ENCODE results near the gene TRAPPC14. TPM values are rescaled to one million over a fixed set of nuclear protein-coding genes. Genes with fewer than 3 reads are reported as not detected.

The TRAPPC14 gene
- total and polyA plus RNA-seq, 9 of the 15 experiments (the other 6 are each of a cell fraction or from before 2014, with no cell fraction given): 0.42 to 45.9 (median 18.2) TPM

GRCh38 chr7:100119072-100119969 lies 39.2 kb downstream of the TRAPPC14 start, which contains the start of the genes CNPY4 and TAF6 (continued):
- peak; percentile 46; the same call in 1 of the 2 replicates for TF ChIP-seq MGA (IDR thresholded peaks at IDR 0.05)
- peak; percentile 51 for TF ChIP-seq ZBTB40 (IDR thresholded peaks at IDR 0.05)
- no peak for TF ChIP-seq ZBTB40 (CRISPR knock-in tag; IDR thresholded peaks at IDR 0.05)
- TF ChIP-seq MTF1 (CRISPR knock-in tag; IDR thresholded peaks at IDR 0.05; ENCODE audit: borderline replicate concordance): peak; percentile 74
- TF ChIP-seq ZBTB1 (CRISPR knock-in tag; IDR thresholded peaks at IDR 0.05; ENCODE audit: borderline replicate concordance, low read depth): peak; percentile 81
